Stimulated activated CD4-positive, alpha-beta T cell treated with anti-CD3 and anti-CD28 coated beads, Interleukin-2, amount 100 ng/mL, for 24 hours (primary cell): ENCODE measurements around the gene THAP4.

Source experiments
- DNase-seq, 2 donors: peaks; one replicate each; pipeline ENCODE4 v3.0.0-alpha.2; 2020

Gene THAP4, protein sequence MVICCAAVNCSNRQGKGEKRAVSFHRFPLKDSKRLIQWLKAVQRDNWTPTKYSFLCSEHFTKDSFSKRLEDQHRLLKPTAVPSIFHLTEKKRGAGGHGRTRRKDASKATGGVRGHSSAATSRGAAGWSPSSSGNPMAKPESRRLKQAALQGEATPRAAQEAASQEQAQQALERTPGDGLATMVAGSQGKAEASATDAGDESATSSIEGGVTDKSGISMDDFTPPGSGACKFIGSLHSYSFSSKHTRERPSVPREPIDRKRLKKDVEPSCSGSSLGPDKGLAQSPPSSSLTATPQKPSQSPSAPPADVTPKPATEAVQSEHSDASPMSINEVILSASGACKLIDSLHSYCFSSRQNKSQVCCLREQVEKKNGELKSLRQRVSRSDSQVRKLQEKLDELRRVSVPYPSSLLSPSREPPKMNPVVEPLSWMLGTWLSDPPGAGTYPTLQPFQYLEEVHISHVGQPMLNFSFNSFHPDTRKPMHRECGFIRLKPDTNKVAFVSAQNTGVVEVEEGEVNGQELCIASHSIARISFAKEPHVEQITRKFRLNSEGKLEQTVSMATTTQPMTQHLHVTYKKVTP

DNA sequence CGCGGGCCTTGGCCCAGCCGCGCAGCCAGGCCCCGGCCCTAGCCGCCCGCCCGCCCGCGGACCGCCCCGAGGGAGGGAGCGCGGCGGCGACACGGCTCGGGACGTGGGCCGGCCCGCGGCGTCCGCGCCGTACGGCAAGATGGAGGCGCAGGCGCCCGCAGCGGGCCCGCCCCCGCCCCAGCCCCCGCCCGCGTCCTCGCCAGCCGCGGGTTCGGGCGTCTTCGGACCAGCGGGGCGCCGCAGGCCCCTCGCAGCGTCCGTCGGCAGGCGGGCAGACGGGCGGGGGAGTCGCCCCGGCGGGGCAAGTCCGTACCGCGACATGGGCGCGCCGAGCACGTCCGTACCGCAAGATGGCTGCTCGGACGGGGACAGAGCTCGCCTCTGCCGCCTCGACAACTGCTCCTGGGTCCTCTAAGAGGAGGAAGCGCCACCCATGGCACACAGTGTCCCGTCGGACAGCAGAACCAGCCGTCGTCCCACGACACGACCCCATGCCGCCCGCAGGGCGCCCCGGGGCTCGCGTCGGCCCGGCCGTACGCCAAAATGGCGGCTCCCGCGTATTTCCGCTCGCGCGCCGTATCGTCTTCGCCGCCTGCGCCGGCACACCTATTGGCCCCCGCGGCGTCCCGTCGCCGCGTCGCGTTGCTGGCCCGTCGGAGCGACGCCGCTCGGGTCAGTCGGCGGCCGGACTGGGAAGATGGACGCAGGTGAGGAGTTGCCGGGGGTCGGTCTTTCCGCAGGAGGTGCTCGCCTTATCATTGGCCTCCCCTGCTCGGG lies at the start of gene THAP4, which contains the start of gene ATG4B:
Gene THAP4 (minus strand): TSS at position 141 of the 777 bp plus-strand sequence. CDS start 141 bp downstream, outside the sequence.
Gene ATG4B (plus strand): TSS at position 676 of the 777 bp plus-strand sequence. CDS start 22 bp downstream, at position 698.
- DNase-seq: peak; percentile 77 to 81

GRCh38 chr2:241686324-241686649 lies 49.3 kb upstream of the THAP4 start:
- no peak for DNase-seq

GRCh38 chr2:241680827-241681599 lies 44.1 kb upstream of the THAP4 start:
- no peak for DNase-seq

DNA sequence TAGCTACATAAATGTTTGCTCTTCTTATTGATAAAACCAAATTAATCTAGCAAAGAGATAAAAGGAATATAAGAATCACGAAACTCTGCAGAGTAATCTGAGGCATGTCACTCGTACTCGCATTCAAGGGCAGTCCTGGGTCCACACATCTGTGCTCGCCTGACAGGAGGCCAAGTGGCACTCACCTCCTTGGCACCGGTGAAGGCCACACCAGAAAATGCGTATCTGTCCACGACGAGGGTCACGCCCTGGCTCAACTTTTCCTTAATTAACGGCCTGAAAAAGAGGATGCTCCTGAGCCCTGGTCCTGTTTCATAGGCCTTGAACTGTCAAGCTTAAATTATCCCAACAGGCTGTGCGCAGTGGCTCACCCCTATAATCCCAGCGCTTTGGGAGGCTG lies 43.1 kb upstream of the THAP4 start:
- DNase-seq: no peak

DNA sequence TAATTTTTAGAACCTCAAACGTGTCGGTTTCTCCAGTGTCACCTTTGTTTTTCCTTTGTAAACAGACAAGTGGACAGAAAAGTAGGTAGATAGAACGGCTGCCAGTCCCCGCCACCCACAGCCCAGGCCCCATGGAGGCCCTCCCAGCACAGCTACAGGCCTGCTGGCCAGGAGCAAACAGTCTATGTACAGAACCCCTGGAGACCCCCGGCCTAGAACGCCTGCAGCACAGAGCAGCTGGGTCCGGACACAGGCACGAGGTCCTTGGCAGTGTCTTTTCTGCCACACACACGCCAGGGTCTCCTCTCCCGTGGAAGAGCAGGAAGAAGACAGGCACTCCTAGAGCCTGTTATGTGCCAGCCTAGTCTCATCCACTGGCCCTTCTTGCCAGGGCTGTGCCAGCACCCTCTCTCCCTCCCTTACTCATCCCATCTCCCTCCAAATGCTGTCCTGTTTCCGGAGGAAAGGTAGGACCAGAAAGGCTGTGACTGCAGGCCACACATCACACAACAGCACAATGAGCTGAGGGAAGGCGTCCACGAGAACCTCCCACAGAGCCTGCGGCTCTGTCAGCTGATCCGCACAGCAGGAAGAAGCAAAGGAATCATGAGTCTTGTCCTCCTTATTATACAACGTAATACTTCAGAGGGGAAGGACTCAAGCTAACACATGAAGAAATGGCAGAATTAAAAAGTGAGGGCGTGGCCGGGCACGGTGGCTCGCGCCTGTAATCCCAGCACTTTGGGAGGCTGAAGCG lies 42.0 kb upstream of the THAP4 start:
- DNase-seq: no peak

- no peak for DNase-seq
These were observed 41.3 kb upstream of the THAP4 start for GRCh38 chr2:241678307-241678706.

DNA sequence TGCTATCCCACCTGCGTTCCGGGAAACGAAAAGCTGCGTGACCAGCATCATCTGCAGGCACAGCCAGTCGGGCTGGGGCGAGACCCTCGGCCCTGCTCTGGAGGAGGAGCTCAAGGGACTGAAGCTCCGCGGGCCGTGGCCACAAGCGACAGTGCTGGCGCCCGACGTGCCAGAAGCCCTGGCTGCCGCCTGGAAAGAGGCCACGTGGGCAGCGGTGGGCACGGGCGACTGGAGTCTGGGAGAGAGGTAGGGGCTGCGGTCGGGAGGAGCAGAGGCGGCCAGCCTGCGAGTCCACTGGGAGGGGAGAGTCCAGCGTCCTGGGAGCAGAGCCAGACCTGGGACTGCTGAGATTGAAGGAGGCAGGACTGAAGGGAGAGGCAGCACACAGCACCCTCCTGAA lies 40.4 kb upstream of the THAP4 start:
- DNase-seq: no peak

DNA sequence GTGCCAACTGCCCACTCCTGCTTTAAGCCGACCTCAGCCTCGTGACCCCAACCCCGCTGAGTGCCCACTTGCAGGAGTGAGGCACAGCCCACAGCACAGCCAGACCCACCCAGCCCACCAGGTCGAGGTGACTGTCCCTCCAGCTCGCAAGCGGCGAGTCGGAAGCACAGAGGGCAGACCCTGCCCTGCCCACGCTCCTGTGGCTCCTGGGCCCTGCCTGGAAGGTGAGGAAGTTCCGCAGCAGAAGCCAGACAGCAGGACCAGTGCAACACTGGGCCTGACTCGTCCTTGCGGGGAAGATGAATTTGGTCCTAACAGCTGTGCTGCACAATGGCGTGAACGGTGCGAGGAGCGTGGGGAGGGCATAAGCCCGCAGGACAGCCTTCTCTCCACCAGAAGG lies 39.7 kb upstream of the THAP4 start:
- no peak for DNase-seq

DNA sequence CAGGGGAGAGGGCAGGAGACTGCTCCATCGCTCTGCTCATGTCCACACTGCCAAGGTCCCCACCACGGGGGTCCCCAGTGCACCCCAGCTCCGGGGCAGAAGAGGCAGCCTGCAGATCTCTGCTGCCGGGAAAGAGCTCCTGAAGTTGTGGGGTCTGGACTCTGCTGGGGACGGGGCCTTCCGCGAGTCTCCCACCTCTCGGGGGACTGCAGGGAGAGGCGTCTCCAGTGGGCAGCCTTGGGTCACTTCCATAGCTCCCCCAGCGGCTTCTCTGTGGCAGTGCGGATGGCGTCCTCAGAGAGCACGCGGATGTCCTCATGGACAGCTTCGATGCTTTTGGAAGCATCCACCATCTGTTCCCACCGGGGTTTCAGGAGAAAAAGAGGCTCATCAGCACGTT lies 38.9 kb upstream of the THAP4 start:
- no peak for DNase-seq

DNA sequence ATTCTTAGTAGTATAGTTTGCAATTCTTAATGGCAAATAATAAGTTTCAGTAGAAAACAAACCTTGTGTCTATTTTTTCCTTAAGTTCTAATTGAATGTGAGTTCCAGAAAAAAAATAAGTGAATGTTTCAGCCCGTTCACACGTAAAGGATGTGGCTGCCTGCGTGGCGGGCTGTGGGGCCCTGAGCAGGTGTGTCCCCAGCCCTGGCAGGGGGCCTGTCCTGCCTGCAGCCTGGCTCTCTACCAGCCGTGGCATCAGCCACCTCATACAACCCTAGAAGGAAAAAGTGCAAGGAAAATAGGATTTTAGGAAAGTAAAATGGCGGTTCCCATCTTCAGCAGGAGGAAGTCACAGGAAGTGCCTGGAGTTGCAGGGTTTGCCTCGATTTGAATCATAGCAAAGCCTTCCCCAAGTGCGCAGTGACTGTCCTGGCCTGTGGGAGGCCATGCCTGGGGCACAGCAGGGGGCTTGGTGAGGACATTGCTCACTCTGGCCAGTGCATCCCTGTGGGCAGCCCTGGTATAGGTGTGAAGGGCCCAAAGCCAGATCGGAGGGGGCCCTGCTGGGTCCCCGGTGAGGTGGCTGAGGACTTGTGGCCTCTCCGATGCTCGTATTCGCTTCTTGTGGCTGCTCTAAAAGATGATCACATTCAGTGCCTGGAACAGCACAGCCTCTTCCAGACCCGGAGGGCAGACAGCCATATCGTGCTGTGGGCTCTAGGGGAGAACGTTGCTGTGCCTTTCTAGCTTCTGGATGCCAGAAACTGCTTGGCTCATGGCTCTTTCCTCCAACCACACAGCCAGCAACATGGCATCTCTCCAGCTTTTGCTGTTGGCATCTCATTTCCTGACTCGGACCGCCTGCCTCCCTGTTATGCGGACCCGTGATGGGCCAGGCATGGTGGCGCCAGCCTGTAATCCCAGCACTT lies 37.1 kb upstream of the THAP4 start:
- DNase-seq: no peak

GRCh38 chr2:241673189-241673663 lies 36.3 kb upstream of the THAP4 start:
- DNase-seq: no peak

GRCh38 chr2:241672243-241673188 lies 35.6 kb upstream of the THAP4 start:
- no peak for DNase-seq

DNA sequence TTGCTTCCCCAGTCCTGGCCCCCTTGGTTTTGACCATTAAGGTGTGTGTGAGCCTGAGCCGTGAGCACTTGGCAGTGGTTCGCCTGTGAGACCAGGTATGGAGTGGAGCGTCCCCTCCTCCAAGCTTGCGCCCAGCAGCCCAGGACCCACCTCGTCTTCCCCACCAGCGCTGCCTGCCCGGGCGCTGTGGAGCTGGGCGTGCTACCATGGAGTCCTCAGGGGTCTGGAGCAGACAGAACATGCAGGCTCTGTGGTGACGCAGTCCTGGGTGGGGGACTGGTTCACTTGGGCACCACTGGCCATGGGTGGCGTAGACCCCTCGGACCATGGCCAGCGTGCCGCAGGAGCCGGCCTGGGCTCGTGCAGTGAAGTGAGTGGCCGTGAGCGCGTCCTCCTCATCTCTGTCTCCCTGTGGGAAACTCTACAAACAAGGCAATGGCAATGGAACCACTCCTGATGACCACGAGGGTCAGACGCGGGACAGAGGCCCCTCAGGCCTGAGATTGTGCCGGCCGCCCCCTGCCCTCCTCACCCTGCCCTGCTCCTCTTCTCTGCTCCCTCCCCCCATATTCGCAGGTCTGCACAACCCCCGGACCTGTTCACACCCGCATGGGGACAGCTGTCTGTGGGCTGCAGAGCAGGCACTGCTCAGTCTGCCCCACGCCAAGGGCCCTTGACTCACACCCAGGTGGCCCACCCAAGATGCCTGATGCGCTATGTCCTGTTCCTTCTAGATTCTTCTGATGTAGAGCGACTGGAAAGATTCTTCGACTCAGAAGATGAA lies 34.7 kb upstream of the THAP4 start:
- no peak for DNase-seq

DNA sequence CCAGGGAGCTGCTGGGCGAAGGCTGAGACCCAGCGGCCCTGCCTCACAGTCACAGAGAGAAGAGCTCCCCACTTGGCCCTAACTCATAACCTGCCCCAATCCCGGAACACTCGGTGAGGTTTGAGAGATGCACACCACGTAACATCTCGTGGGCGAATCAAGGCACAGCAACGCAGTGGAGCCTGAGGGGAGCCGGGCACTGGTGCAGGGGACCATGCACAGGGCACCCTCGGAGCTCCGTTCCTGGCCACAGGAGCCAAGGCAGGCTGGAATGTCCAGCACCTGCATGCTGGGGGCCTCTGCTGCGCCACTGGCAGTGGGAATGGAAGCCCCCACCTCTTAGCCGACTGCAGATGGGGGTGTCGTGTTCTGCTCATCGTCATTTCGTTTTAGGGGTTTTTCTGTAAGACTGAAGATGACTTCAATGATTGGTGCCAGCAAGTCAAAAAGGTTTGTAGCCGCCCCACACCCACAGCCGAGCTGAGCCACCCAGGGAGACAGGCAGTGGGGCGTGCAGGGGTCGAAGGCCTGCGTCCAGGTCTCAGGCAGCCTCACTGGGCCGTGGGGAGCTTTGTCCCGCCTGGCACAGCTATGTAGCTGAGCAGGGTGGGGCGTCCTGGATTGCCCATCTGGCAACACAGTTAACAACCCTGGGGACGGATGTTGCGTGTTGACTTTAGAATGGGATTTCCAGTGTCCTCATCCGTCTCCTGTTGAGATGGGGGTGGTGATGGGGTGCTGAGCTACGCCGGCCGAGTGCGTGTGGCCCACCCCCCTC lies 33.6 kb upstream of the THAP4 start:
- DNase-seq: no peak

DNA sequence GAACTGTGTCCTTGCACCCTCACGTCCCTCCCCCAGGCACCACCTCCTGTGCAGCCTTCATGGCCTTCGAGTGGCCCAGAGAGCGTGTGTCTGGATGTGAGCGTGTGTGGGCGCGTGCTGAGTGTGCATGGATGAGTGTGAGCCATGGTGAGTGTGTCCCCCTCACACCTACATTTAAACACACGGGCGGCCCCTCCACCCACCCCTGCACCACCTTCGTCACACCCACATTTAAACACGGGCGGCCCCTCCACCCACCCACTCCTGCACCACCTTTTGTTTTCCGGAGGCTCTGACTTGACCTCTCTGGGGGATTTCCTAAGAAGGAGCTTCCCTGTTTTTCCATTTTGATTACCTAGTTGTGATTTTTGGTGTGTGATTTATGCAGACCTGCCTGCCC lies 31.9 kb upstream of the THAP4 start:
- DNase-seq: no peak

DNA sequence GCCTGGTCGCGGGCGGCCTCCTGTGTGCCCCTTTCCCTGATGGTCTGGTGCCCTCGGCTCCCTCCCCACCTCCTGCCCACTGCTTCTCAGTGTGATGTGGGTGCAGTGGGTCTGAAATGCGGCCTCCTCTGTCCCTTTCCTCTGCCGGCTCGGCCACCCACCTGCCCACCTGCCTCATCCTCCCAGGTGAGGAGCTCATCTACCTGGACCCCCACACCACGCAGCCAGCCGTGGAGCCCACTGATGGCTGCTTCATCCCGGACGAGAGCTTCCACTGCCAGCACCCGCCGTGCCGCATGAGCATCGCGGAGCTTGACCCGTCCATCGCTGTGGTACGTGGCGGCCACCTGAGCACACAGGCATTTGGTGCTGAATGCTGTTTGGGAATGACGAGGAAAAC lies 31.4 kb upstream of the THAP4 start:
- DNase-seq: no peak

DNA sequence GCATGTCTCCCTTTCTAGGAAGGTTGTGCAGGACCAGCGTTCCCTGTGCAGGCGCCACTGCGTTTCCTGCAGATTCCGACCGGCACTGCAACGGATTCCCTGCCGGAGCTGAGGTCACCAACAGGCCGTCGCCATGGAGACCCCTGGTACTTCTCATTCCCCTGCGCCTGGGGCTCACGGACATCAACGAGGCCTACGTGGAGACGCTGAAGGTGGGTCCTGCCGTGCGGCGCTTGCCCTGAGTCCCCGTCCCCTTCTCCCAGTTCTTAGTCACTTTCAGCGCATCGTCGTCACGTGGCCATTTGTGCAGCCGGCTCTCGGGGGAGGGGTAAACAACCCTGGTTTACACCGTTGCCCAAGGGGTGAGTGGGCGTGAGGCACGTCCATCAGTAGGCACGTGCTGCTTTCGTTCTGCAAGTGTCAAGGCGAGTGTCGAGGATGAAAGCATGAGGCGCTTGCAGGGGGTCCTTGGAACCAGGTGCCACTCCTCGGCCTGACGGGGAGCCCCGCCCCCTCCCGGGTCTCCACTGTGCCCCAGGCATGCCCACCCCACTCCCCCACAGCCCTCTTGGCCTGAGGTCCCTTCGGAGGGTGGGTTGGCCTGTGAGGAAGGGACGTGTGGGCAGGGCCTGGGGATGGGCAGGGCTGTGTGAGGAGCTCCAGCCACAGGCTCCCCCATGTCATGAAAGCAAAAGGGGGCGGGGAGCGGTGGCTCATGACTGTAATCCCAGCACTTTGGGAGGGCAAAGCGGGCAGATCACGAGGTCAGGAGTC lies 29.9 kb upstream of the THAP4 start:
- no peak for DNase-seq
